Measurements from ENCODE around the gene PPP1R1B. TPM values are rescaled to one million over a fixed set of nuclear protein-coding genes. Genes with fewer than 3 reads are reported as not detected.
"Not testable (repeated sequence)": the region's sequence is repeated elsewhere in the genome, so short reads cannot be mapped to it uniquely, and the experiment has no call there.

PPP1R1B gene
- polyA plus RNA-seq, 1 donor (not counting 4 experiments of a cell fraction or from before 2014, with no cell fraction given), result 0.18 TPM

GRCh38 chr17:39582658-39583057 lies 44.1 kb upstream of the PPP1R1B start:
- no peak for FAIRE-seq

DNA sequence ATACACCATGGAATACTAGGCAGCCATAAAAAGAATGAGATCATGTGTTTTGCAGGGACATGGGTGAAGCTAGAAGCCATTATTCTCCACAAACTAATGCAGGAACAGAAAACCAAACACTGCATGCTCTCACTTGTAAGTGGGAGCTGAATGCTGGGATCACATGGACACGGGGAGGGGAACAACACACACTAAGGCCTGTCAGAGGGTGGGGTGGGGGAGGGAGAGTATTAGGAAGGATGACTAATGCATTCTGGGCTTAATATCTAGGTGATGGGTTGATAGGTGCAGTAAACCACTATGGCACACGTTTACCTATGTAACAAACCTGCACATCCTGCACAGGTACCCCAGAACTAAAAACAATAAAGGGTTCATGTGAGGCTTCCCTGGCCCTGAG lies 36.6 kb upstream of the PPP1R1B start:
- H2AFZ ChIP-seq (ENCODE audit: control insufficient read depth, low read length); H3K4me2 ChIP-seq (ENCODE audit: control insufficient read depth, extremely low read depth, insufficient read depth, low read depth, low read length); dilution Hi-C loops (cut with MboI; ENCODE audit: extremely low pct_ligation_motif_present, low sequenced_read_pairs); DNase-seq (ENCODE audit: low read depth, low spot score); H4K20me1 ChIP-seq (ENCODE audit: control insufficient read depth, extremely low read depth, insufficient read depth, low read length); H3K9ac ChIP-seq (ENCODE audit: control insufficient read depth, extremely low read depth, insufficient read depth, low read length); FAIRE-seq; H3K9me3 ChIP-seq (ENCODE audit: control insufficient read depth, low read depth, low read length); H3K27ac ChIP-seq (ENCODE audit: control insufficient read depth, insufficient read depth, low read length); H3K4me1 ChIP-seq (ENCODE audit: control insufficient read depth, extremely low read depth, insufficient read depth, low read length); H3K4me3 ChIP-seq (ENCODE audit: control insufficient read depth in 2 of 3, extremely low read depth in 1 of 3, insufficient read depth in 2 of 3, low read depth in 1 of 3, low read length in 3 of 3); H3K36me3 ChIP-seq (ENCODE audit: control insufficient read depth in 2 of 2, extremely low read depth in 1 of 2, insufficient read depth in 2 of 2, low read length in 2 of 2); H3K79me2 ChIP-seq (ENCODE audit: control insufficient read depth, insufficient read depth, low read length); H3K9me1 ChIP-seq (ENCODE audit: control insufficient read depth, extremely low read depth, insufficient read depth, low read length): not testable (repeated sequence)
- H3K27me3 ChIP-seq (ENCODE audit: control insufficient read depth, extremely low read depth, insufficient read depth, low read length), result peaks cover 27% of the 10 kb centered on the region

More at GRCh38 chr17:39582658-39583057, 44.1 kb upstream of the PPP1R1B start:
- no peak overlapping the region for H3K9ac ChIP-seq (ENCODE audit: control insufficient read depth, extremely low read depth, insufficient read depth, low read length)
- H3K9me3 ChIP-seq (ENCODE audit: control insufficient read depth, low read depth, low read length), result no peaks in the 10 kb centered on the region
- dilution Hi-C loops (cut with MboI; ENCODE audit: extremely low pct_ligation_motif_present, low sequenced_read_pairs), result no loop called here
- no peaks in the 10 kb centered on the region for H3K4me1 ChIP-seq (ENCODE audit: control insufficient read depth, extremely low read depth, insufficient read depth, low read length)
- no peak overlapping the region for H2AFZ ChIP-seq (ENCODE audit: control insufficient read depth, low read length)
- H3K9me1 ChIP-seq (ENCODE audit: control insufficient read depth, extremely low read depth, insufficient read depth, low read length), result no peaks in the 10 kb centered on the region
- no peaks in the 10 kb centered on the region for H4K20me1 ChIP-seq (ENCODE audit: control insufficient read depth, extremely low read depth, insufficient read depth, low read length)
- H3K4me2 ChIP-seq (ENCODE audit: control insufficient read depth, extremely low read depth, insufficient read depth, low read depth, low read length), result no peak overlapping the region
- no peaks in the 10 kb centered on the region for H3K36me3 ChIP-seq (ENCODE audit: control insufficient read depth in 2 of 2, extremely low read depth in 1 of 2, insufficient read depth in 2 of 2, low read length in 2 of 2)
- no peak overlapping the region for H3K27ac ChIP-seq (ENCODE audit: control insufficient read depth, insufficient read depth, low read length)
- TF ChIP-seq EZH2 (IDR thresholded peaks at IDR 0.05; ENCODE audit: low read length), result no peak
- no peak for TF ChIP-seq CTCF (optimal IDR thresholded peaks at IDR 0.05 in 1 of 3, IDR thresholded peaks at IDR 0.05 in 1 of 3, conservative IDR thresholded peaks at IDR 0.05 in 1 of 3; ENCODE audit: extremely low read depth in 1 of 3, insufficient read depth in 2 of 3, low read length in 3 of 3)
- no peaks in the 10 kb centered on the region for H3K79me2 ChIP-seq (ENCODE audit: control insufficient read depth, insufficient read depth, low read length)
- no peak overlapping the region for H3K4me3 ChIP-seq (ENCODE audit: control insufficient read depth in 2 of 3, extremely low read depth in 1 of 3, insufficient read depth in 2 of 3, low read depth in 1 of 3, low read length in 3 of 3)
- H3K27me3 ChIP-seq (ENCODE audit: control insufficient read depth, extremely low read depth, insufficient read depth, low read length), result peaks cover 13% of the 10 kb centered on the region
- no peak for DNase-seq (ENCODE audit: low read depth, low spot score)
